Activated CD4-positive, CD25-positive, alpha-beta regulatory T cell treated with anti-CD3 and anti-CD28 coated beads, Interleukin-2, amount 50 U/mL, for 16 hours (primary cell): ENCODE results near the gene OR6C70.
"Not testable (repeated sequence)": the region's sequence is repeated elsewhere in the genome, so short reads cannot be mapped to it uniquely, and the experiment has no call there.

Source experiments
- DNase-seq: peaks from one replicate; pipeline ENCODE4 v3.0.0-alpha.2; 2020; ENCODE audit warnings: low read depth, low spot score

Gene OR6C70

GRCh38 chr12:55470088-55470829 lies at the start of gene OR6C70:
Gene OR6C70, minus strand, starts transcription at chr12:55470138. Its CDS starts 0 bp downstream, at chr12:55470138.
- DNase-seq: no peak

- DNase-seq: no peak
These were observed 46.5 kb upstream of the OR6C70 start for GRCh38 chr12:55516391-55516790.

GRCh38 chr12:55515696-55516095 lies 45.8 kb upstream of the OR6C70 start:
- DNase-seq: no peak

- no peak for DNase-seq
These were observed 31.7 kb upstream of the OR6C70 start for GRCh38 chr12:55501601-55502000.

GRCh38 chr12:55499810-55500252 lies 29.9 kb upstream of the OR6C70 start:
- DNase-seq: no peak

GRCh38 chr12:55499231-55499630 lies 29.3 kb upstream of the OR6C70 start:
- no peak for DNase-seq

DNA sequence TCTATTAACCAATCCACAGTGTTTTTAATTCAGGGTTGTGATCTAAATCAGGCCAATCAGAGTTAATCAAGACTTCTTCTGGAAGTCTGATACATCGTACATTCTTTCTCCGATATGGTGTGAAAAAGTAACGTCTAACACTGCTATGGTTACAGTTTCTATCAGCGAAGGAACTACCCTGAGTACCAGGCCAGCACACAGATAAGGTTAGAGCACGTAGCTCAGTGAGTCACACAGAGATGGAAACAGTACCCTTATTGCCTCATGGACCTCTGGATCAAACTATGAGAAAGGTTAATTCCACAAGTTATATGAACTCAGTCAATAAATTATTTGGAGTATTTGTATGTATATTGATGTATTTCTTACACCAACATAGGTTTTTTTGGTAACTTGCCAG lies 25.6 kb upstream of the OR6C70 start:
- DNase-seq: no peak

GRCh38 chr12:55492078-55492477 lies 22.1 kb upstream of the OR6C70 start, which contains the start of gene OR6C68:
Gene OR6C68, plus strand, starts transcription at chr12:55492378. Its CDS starts 0 bp downstream, at chr12:55492378.
- DNase-seq: no peak

DNA sequence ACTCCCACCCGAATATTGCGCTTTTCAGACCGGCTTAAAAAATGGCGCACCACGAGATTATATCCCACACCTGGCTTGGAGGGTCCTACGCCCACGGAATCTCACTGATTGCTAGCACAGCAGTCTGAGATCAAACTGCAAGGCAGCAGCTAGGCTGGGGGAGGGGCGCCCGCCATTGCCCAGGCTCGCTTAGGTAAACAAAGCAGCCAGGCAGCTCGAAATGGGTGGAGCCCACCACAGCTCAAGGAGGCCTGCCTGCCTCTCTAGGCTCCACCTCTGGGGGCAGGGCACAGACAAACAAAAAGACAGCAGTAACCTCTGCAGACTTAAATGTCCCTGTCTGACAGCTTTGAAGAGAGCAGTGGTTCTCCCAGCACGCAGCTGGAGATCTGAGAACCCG lies 14.3 kb upstream of the OR6C70 start:
- DNase-seq: not testable (repeated sequence)

DNA sequence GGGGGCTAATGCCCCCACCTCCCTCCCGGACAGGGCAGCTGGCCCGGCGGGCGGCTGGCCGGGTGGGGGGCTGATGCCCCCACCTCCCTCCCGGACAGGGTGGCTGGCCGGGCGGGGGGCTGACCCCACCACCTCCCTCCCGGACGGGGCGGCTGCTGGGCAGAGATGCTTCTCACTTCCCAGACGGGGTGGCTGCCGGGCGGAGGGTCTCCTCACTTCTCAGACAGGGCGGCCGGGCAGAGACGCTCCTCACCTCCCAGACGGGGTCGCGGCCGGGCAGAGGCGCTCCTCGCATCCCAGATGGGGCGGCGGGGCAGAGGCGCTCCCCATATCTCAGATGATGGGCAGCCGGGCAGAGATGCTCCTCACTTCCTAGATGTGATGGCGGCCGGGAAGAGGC lies 9.2 kb upstream of the OR6C70 start:
- DNase-seq: not testable (repeated sequence)

- no peak for DNase-seq
These were observed 2.3 kb upstream of the OR6C70 start for GRCh38 chr12:55472264-55472663.

DNA sequence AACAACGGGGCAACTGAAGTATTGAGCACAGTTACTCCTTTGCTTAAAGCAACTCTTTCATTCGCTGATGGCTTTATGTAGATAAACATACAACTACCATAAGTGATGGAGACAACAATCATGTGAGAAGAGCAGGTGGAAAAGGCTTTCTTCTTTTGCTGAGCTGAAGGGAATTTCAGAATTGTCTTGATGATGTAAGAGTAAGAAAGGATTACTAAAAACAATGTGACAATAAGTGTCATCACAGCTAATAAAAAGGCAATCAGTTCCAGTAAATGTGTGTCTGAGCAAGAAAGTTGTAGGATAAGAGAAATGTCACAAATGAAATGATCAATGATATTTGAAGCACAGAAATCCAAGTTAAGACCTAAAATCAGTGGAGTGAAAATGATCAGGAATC lies 647 bp downstream of the OR6C70 start:
- no peak for DNase-seq

DNA sequence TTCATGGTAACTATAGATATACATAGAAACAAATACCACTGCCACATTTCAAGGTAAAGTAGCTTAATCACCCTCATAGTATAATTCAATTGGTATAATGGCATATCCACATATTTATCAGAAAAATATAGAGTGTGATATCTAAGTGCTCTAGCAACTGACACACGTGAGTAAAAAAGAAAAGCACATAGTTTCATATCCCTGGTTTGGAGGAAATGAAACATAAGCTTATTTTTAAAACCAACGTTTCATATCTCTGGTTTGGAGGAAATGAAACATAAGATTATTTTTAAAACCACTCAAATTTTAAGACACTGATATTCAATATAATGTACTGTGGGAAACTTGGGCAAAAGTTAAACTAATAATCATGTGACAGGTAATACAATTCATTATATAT lies 2.1 kb downstream of the OR6C70 start:
- no peak for DNase-seq

DNA sequence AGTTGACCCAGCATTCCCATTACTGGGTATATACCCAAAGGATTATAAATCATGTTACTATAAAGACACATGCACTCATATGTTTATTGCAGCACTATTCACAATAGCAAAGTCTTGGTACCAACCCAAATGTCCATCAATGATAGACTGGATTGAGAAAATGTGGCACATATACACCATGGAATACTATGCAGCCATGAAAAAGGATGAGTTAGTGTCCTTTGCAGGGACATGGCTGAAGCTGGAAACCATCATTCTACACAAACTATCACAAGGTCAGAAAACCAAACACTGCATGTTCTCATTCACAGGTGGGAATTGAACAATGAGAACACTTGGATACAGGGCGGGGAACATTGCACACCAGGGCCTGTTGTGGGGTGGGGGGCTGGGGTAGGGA lies 5.0 kb downstream of the OR6C70 start:
- DNase-seq: not testable (repeated sequence)

DNA sequence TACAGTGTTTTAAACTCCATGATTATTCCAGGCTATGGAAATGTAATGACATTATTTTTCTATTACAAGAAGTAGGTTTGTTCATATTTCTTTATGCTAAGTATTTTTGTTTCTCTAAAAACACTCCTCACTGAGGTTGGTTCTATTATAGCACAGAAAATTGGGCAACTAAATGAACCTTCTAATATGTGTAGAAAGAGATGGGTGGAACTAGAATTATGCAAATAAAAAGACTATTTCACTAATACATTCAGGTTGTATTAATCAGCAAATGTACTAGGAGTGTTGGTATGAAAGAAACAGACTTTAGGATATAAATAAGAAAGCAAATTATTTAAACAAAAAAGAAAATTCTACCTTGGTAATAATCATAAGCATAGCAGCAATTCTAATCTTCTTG lies 21.1 kb downstream of the OR6C70 start:
- DNase-seq: no peak

GRCh38 chr12:55446326-55446725 lies 23.6 kb downstream of the OR6C70 start:
- no peak for DNase-seq

- DNase-seq: no peak
These were observed 24.6 kb downstream of the OR6C70 start for GRCh38 chr12:55445357-55445756.

DNA sequence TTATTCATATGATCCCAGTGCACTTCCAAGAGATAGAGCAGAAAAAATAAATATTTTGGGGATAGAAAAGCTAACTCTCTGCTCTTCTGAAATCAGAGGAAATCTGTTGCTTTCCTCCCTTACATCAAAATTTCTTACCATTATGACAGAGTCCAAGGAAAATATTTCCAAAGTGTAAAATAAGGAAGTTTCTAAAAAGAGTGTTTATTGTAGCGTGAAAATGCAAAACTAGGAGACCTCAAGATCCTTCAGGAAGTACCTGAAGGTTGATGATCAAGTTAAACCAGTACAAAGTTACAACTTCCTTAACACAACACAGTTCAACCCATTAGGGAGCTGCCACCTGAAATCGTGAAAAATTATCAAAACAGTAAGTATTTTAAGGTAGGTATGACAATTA lies 26.2 kb downstream of the OR6C70 start, which contains the start of gene OR6C2:
OR6C2 (plus strand) TSS at position 301 of the 400 bp plus-strand sequence. CDS start 8,138 bp downstream, outside the sequence.
- no peak for DNase-seq

- DNase-seq: not testable (repeated sequence)
These were observed 28.7 kb downstream of the OR6C70 start for GRCh38 chr12:55441233-55441632.

DNA sequence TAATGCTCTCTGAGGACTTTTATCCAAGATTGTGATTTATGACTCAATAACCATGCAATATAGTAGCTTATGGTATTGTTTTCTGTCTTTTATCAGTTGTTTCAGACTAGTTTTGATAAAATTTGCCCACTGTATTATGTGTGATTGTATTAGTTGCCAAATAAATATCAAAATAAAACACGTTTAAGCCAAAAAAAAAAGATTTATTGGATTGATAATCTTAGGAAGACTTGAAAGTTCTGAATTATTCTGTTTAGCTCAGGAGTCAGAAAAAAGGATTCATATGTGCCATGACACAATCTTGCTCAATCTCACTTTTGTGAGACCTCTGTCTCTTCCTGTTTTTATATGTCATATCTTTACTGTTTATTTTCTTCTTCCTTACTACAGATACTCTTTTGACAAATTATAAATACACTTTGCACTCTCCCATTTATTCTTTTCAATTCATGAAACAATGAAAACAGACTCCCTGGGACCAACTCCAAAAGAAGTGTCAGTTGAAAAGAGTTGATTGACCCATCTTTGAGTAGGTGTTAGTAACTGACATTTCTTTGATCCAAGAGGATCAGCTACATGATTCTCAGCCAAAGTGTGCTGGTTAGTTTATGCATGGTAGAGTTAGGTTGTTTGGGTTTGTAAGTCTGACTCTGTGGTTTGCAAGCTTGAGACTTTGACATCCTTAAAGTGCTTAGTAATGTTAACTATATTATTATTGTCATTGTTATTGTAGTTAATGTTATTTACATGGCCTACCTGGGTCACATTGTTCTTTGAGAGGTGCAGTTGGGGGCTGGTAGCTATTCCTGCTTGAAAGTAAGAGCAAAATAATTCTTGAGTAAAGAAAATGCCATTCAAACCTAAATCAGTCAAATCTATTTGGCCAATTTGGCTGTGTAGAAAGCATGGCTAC lies 41.4 kb downstream of the OR6C70 start:
- no peak for DNase-seq

DNA sequence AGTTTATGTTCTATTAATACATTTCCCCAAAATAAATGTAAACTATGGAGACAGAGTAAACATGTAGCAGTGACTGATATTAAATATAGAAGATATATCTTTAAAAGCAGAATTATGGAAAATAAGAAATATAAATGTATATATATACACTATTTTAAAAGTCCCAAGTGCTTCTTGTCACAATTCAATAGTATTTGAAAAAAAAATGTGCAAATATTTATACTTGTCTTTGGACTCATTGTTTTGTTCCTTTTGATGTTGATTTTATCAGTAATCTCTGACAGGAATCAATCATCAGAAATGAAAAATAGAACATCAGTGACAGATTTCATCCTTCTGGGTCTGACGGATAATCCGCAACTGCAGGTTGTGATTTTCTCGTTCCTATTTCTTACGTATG lies 44.0 kb downstream of the OR6C70 start, which contains the start of gene OR6C76:
OR6C76 (plus strand) TSS at position 301 of the 400 bp plus-strand sequence; CDS start at position 301, 0 bp downstream.
- no peak for DNase-seq

DNA sequence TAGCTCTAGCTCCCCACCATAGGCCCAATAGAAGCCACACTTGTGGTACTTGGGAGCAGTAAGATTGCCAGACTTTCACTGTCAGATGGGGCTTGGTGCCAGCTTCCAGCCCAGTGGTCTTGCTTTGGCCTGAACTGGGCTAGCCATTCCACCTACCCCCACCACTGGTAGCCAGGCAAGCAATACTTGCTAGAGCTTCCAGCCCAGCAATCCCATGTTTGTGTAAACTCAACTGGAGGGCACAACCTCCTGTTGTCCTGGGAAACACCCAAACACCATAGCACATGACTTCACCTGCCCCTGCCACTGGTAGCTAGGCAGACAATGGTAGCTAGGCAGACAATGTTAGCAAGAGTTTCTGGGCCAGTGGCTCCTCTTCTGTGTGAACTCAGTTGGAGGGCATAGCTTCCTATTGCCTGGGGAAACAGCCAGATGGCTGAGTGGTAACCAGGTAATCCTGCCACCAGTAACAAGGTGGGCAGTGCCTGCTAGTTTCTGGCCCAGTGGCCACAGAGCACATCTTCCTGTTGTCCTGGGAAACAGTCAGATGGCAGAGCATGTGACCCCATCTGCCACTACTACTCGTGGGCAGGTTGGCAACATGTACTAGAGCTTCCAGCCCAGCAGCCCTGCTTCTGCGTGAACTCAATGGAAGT lies 49.5 kb downstream of the OR6C70 start:
- no peak for DNase-seq
